GM06990 (cell line): ENCODE results near the gene SULT1C3.

Experiments used
- DNase-seq: peaks from one replicate; pipeline ENCODE4 v3.0.0-alpha.2; 2011; ENCODE audit not compliant: insufficient read length; ENCODE audit errors: extremely low read depth
- H3K27me3 ChIP-seq: replicated peaks from 2 replicates; pipeline ENCODE4 v1.6.0; 2011; ENCODE audit warnings: low read length; ENCODE audit not compliant: control insufficient read depth, insufficient read depth
- H3K36me3 ChIP-seq: 2 replicates; pipeline ENCODE4 v1.5.1; 2011; ENCODE audit warnings: low read length; ENCODE audit not compliant: control insufficient read depth, insufficient read depth
- H3K4me3 ChIP-seq: replicated peaks from 2 replicates; pipeline ENCODE4 v1.5.1; 2011; ENCODE audit warnings: low read depth, mild to moderate bottlenecking, control low read depth, low read length
- CTCF ChIP-seq: IDR thresholded peaks from 2 replicates; pipeline ENCODE4 v1.5.1; 2011; ENCODE audit warnings: low read length, control low read depth, mild to moderate bottlenecking, inconsistent platforms; ENCODE audit not compliant: insufficient read depth, poor library complexity, severe bottlenecking

The SULT1C3 gene

GRCh38 chr2:108244667-108245414 is 5.1 kb downstream of the SULT1C3 start:
- no peak for TF ChIP-seq CTCF
- Histone ChIP-seq H3K36me3 (no peaks in the 10 kb centered on the region), H3K4me3 (no peak overlapping the region), H3K27me3 (no peaks in the 10 kb centered on the region)
- no peak for DNase-seq

DNA sequence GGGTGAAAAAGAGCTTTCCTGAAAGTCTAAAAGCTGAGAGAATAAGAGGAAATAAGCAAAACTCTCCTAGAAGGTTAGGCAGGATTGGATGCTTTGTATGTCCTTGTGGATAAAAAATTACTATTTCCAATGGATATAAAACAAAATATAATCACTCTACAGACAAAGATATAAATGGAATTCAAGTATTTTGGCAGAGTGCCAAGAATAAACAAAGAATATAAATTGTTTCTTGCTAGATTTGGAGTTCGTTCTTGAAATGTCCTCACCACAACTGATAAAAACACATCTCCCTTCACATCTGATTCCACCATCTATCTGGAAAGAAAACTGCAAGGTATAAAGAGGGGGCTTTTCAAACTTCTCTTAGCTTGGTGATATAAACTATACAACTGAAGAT is 13.3 kb downstream of the SULT1C3 start:
- TF ChIP-seq CTCF: no peak
- no peak for DNase-seq
- no peaks in the 10 kb centered on the region for H3K36me3 ChIP-seq
- H3K4me3 ChIP-seq: no peak overlapping the region
- no peaks in the 10 kb centered on the region for H3K27me3 ChIP-seq

DNA sequence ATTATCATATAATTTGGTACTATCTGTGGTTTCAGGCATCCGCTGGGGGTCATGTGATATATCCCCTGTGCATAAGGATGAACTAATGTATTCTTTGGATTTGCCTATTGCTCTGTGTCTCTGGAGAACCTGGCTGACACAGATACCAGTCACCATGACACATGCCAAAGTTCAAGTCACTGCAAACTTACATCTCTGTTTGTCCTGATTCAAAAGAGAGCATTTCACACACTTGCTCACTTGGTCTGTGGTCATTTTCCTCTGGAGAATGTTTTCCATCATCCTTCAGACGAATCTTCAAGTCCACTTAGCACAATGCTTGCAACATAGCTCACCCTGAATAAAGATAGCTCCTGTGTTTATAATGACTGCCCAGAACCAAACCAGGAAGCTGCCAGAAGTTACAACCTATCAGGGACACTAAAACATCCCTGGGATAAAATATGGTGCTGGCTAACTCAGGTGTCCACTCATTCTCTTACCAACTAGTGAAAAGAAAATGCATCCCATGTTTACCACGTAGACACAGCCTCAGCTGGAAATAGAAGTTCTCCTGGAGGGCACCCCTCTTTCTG is 18.1 kb downstream of the SULT1C3 start:
- no peak overlapping the region for H3K4me3 ChIP-seq
- no peak for TF ChIP-seq CTCF
- DNase-seq: no peak
- H3K27me3 ChIP-seq: no peaks in the 10 kb centered on the region
- no peaks in the 10 kb centered on the region for H3K36me3 ChIP-seq

DNA sequence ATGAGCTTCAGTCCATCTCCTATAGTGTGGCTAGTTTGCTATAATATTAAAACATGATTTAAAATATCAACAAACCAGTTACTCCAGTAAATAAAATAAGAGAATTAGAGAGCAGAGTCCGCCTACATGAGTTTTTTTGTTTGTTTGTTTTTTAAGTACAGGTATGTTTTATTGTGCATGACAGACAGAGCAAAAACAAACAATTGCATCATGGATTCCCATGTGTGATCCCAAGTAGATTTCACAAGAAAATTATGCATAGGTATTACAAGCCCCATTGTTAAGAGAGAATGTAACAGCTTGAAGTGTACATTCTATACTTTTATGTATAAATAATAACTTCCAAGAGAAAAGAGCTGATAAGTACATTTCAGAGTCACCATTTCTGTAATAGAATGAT is 21.0 kb downstream of the SULT1C3 start:
- no peak for DNase-seq
- Histone ChIP-seq H3K4me3 (no peak overlapping the region), H3K36me3 (no peaks in the 10 kb centered on the region), H3K27me3 (no peaks in the 10 kb centered on the region)
- TF ChIP-seq CTCF: no peak

GRCh38 chr2:108262036-108262435 is 22.3 kb downstream of the SULT1C3 start:
- TF ChIP-seq CTCF: no peak

More at GRCh38 chr2:108262036-108262435, 22.3 kb downstream of the SULT1C3 start:
- H3K27me3 ChIP-seq: no peaks in the 10 kb centered on the region
- no peak overlapping the region for H3K4me3 ChIP-seq
- no peak for DNase-seq
- no peaks in the 10 kb centered on the region for H3K36me3 ChIP-seq
